Stomach smooth muscle (tissue), 2 donors: ENCODE measurements around the gene KLHL28.

Experiments
- H3K27ac ChIP-seq: one replicate; pipeline ENCODE4 v1.7.0; 2013; ENCODE audit warnings: mild to moderate bottlenecking, low read length, inconsistent platforms
- H3K27me3 ChIP-seq, 2 donors: one replicate each; pipeline ENCODE4 v1.7.0; 2013; ENCODE audit warnings: low read length in 2 of 2; ENCODE audit not compliant: insufficient read depth in 2 of 2, control insufficient read depth in 1 of 2
- H3K36me3 ChIP-seq, 2 donors: one replicate each; pipeline ENCODE4 v1.7.0; 2013; ENCODE audit warnings: low read length in 2 of 2; ENCODE audit not compliant: control insufficient read depth in 2 of 2, insufficient read depth in 2 of 2
- H3K4me1 ChIP-seq: one replicate; pipeline ENCODE4 v1.7.0; 2013; ENCODE audit warnings: low read length; ENCODE audit not compliant: control insufficient read depth, insufficient read depth
- H3K4me3 ChIP-seq, 2 donors: one replicate each; pipeline ENCODE4 v1.7.0; 2013; ENCODE audit warnings: low read length in 2 of 2
- H3K9ac ChIP-seq, 2 donors: one replicate each; pipeline ENCODE4 v1.7.0; 2013; ENCODE audit warnings: low read length in 2 of 2, mild to moderate bottlenecking in 1 of 2
- H3K9me3 ChIP-seq, 2 donors: one replicate each; pipeline ENCODE4 v1.7.0; 2013; ENCODE audit warnings: low read length in 2 of 2; ENCODE audit not compliant: control insufficient read depth in 2 of 2
- donor health status: healthy.
- donor health status: Pancreatic carcinoma.

Gene KLHL28

DNA sequence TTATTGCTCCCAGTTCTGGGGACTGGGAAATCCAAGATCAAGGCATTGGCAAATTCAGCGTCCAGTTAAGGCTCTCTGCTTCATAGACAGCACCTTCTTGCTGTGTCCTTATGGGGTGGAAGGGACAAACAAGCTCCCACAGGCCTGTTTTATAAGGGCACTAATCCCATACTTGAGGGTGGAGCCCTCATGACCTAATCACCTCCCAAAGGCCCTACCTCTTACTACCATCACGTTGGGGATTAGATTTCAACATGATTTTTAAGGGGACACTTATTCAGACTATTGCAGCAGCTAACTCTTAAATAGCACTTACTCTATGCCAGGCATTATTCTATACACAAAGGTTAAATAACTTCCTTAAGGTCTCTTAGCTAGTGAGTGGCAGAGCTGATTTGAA is 17.5 kb upstream of the KLHL28 start:
- no peak overlapping the region for H3K27ac ChIP-seq
- no peaks in the 10 kb centered on the region for H3K4me1 ChIP-seq
- H3K9me3 ChIP-seq: no peaks in the 10 kb centered on the region
- H3K27me3 ChIP-seq: no peaks in the 10 kb centered on the region
- no peak overlapping the region for H3K4me3 ChIP-seq
- no peaks in the 10 kb centered on the region for H3K36me3 ChIP-seq
- H3K9ac ChIP-seq: no peak overlapping the region

- no peaks in the 10 kb centered on the region for H3K9me3 ChIP-seq
- H3K27me3 ChIP-seq: no peaks in the 10 kb centered on the region
- H3K9ac ChIP-seq: no peak overlapping the region
- H3K27ac ChIP-seq: no peak overlapping the region
- no peaks in the 10 kb centered on the region for H3K36me3 ChIP-seq
- H3K4me1 ChIP-seq: no peaks in the 10 kb centered on the region
- no peak overlapping the region for H3K4me3 ChIP-seq
Observed at GRCh38 chr14:44971459-44971858, 9.7 kb upstream of the KLHL28 start.

DNA sequence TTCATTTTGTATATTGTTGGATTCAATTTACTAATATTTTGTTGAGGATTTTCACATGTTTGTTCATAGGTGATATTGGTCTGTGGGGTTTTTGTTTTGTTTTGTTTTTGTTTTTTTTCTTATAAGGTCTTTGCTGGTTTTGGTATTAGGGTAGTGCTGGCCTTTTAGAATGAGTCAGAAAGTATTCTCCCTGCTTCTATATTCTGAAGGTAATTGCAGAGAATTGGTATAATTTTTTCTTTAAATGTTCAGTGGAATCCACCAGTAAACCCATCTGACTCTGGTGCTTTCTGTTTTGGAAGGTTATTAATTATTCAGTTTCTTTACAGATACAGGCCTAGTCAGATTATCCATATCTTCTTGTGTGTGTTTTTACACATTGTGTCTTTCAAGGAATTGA is 9.2 kb upstream of the KLHL28 start:
- Histone ChIP-seq H3K9ac (no peak overlapping the region), H3K4me3 (no peak overlapping the region), H3K4me1 (no peaks in the 10 kb centered on the region), H3K27me3 (no peaks in the 10 kb centered on the region), H3K27ac (no peak overlapping the region), H3K9me3 (no peaks in the 10 kb centered on the region), H3K36me3 (no peaks in the 10 kb centered on the region)

- Histone ChIP-seq H3K4me1 (peaks cover 5% of the 10 kb centered on the region), H3K4me3 (no peak overlapping the region)
Observed at GRCh38 chr14:44968714-44969113, 7.0 kb upstream of the KLHL28 start.

GRCh38 chr14:44966601-44967336 is 5.0 kb upstream of the KLHL28 start:
- Histone ChIP-seq H3K4me3 (peak overlapping the region; percentile 1 to 44), H3K27ac (no peak overlapping the region), H3K36me3 (no peaks in the 10 kb centered on the region), H3K9ac (no peak overlapping the region), H3K4me1 (peaks cover 14% of the 10 kb centered on the region), H3K27me3 (no peaks in the 10 kb centered on the region), H3K9me3 (no peaks in the 10 kb centered on the region)

More at GRCh38 chr14:44968714-44969113, 7.0 kb upstream of the KLHL28 start:
- Histone ChIP-seq H3K27me3 (no peaks in the 10 kb centered on the region), H3K36me3 (no peaks in the 10 kb centered on the region), H3K9ac (no peak overlapping the region), H3K27ac (no peak overlapping the region), H3K9me3 (no peaks in the 10 kb centered on the region)

GRCh38 chr14:44963775-44964380 is 2.1 kb upstream of the KLHL28 start:
- H3K27me3 ChIP-seq: no peaks in the 10 kb centered on the region
- H3K9ac ChIP-seq: peak overlapping the region; percentile 79 to 80
- peak overlapping the region; percentile 97 to 99 for H3K4me3 ChIP-seq
- peaks cover 14% of the 10 kb centered on the region for H3K4me1 ChIP-seq
- no peaks in the 10 kb centered on the region for H3K36me3 ChIP-seq
- no peaks in the 10 kb centered on the region for H3K9me3 ChIP-seq
- no peak overlapping the region for H3K27ac ChIP-seq

DNA sequence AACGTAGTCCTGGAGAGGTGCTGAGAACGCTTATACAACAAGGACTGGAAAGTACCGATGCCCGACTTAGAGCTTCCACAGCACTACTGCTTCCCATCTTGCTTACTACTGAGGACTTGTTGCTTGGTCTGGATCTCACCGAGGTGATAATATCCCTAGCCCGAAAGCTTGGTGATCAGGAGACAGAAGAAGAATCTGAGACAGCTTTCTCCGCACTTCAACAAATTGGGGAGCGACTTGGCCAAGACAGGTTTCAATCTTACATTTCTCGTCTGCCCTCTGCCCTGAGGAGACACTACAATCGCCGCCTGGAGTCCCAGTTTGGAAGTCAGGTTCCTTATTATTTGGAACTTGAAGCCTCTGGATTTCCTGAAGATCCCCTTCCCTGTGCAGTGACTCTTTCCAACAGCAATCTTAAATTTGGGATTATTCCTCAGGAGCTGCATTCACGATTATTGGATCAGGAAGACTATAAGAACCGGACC is 1.3 kb upstream of the KLHL28 start:
- H3K36me3 ChIP-seq: no peaks in the 10 kb centered on the region
- H3K27ac ChIP-seq: peak overlapping the region; percentile 88
- H3K27me3 ChIP-seq: no peaks in the 10 kb centered on the region
- H3K9ac ChIP-seq: peak overlapping the region; percentile 79 to 80
- no peaks in the 10 kb centered on the region for H3K9me3 ChIP-seq
- H3K4me3 ChIP-seq: peak overlapping the region; percentile 97 to 99
- peaks cover 14% of the 10 kb centered on the region for H3K4me1 ChIP-seq

DNA sequence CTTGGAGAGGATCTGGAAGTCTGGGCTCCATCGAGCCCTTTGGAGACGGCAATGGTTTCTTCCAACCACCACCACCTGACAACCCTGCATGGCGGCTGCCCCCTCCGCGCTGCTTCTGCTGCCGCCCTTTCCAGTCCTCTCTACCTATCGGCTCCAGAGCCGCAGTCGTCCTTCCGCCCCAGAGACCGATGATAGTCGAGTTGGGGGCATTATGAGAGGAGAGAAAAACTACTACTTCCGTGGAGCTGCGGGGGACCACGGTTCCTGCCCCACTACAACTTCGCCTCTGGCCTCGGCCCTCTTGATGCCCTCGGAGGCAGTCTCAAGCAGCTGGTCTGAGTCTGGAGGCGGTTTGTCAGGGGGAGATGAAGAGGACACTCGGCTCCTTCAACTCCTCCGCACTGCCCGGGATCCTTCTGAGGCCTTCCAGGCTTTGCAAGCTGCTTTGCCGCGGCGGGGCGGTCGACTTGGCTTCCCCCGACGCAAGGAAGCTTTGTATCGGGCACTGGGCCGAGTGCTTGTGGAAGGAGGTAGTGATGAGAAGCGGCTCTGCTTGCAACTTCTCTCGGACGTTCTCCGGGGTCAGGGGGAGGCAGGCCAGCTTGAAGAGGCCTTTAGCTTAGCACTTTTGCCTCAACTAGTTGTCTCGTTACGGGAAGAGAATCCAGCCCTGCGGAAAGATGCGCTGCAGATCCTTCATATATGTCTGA is 742 bp upstream of the KLHL28 start:
- H3K27me3 ChIP-seq: no peaks in the 10 kb centered on the region
- peak overlapping the region; percentile 79 to 80 for H3K9ac ChIP-seq
- peak overlapping the region; percentile 97 to 99 for H3K4me3 ChIP-seq
- H3K27ac ChIP-seq: peak overlapping the region; percentile 88
- peaks cover 14% of the 10 kb centered on the region for H3K4me1 ChIP-seq
- no peaks in the 10 kb centered on the region for H3K9me3 ChIP-seq
- no peaks in the 10 kb centered on the region for H3K36me3 ChIP-seq

DNA sequence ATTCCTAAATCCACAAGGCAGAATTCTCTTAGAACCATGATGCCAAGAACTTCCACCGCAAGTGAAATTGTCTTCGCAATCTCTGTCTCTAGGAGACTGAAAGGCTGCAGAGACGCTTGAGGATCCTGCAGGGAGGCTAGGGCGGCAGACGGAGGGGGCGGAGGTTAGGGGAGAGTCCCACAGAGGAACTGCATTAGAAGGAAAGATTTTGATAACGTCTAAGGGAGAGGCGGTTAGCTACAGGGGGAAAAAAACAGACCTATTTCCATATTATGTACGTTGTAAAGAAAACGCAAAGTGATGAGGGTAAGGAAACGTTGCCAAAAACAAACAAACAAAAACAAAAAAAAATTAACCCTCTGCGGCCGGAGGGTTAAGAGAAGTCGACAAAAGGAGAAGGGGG is 595 bp downstream of the KLHL28 start:
- H3K9ac ChIP-seq: peak overlapping the region; percentile 90 to 92
- H3K36me3 ChIP-seq: no peaks in the 10 kb centered on the region
- H3K4me1 ChIP-seq: peaks cover 14% of the 10 kb centered on the region
- H3K4me3 ChIP-seq: peak overlapping the region; percentile 97 to 99
- H3K27me3 ChIP-seq: no peaks in the 10 kb centered on the region
- H3K27ac ChIP-seq: peak overlapping the region; percentile 88
- no peaks in the 10 kb centered on the region for H3K9me3 ChIP-seq

DNA sequence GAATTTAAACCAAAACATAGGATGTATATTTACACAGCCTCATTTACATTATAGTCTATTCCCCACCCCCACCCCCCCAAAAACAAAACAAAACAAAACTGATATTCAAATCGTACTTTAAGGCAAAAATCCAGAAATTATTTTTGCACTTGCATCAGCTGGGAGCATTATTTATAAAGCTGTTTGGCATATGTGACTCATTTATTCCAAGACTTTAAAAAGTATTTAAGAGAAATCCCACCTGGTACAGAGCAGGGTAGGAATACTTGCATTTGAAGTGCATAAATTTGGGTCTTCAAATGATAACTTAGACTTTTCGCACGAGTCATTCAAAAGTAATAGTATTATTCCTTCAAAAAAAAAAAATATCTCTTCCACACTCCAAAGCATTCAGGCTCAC is 1.1 kb downstream of the KLHL28 start:
- H3K27me3 ChIP-seq: no peaks in the 10 kb centered on the region
- H3K9me3 ChIP-seq: no peaks in the 10 kb centered on the region
- peaks cover 14% of the 10 kb centered on the region for H3K4me1 ChIP-seq
- peak overlapping the region; percentile 90 to 92 for H3K9ac ChIP-seq
- H3K27ac ChIP-seq: peak overlapping the region; percentile 88
- peak overlapping the region; percentile 97 to 99 for H3K4me3 ChIP-seq
- no peaks in the 10 kb centered on the region for H3K36me3 ChIP-seq
